Keratinocyte (primary cell): ENCODE results near the gene GLT6D1. TPM values are rescaled to one million over a fixed set of nuclear protein-coding genes. Genes with fewer than 3 reads are reported as not detected.

Experiments
- DNase-seq: peaks from one replicate; pipeline ENCODE4 v3.0.0-alpha.2; 2011; ENCODE audit warnings: low read depth, missing footprints, low spot score
- FAIRE-seq: peaks from 2 replicates; lab custom pipeline; 2011; peaks lifted over from hg19 to GRCh38; lab: Jason Lieb, UNC
- H2AFZ ChIP-seq: 2 replicates; pipeline ENCODE4 v1.6.0; 2012; ENCODE audit warnings: low read length, control low read depth, inconsistent platforms; ENCODE audit not compliant: control insufficient read depth
- H3K27ac ChIP-seq: 2 replicates; pipeline ENCODE4 v1.5.1; 2011; ENCODE audit warnings: low read length; ENCODE audit not compliant: control insufficient read depth, insufficient read depth
- H3K27me3 ChIP-seq: 3 replicates; pipeline ENCODE4 v1.6.0; 2011; ENCODE audit warnings: low read length; ENCODE audit not compliant: control insufficient read depth, insufficient read depth; ENCODE audit errors: extremely low read depth
- H3K36me3 ChIP-seq, 2 experiments: 2 replicates in 1 of 2; 3 replicates in 1 of 2; pipeline ENCODE4 v1.5.1; 2011; ENCODE audit warnings: low read length in 2 of 2, mild to moderate bottlenecking in 1 of 2; ENCODE audit not compliant: control insufficient read depth in 2 of 2, insufficient read depth in 2 of 2; ENCODE audit errors: extremely low read depth in 1 of 2
- H3K4me1 ChIP-seq: 3 replicates; pipeline ENCODE4 v1.5.1; 2011; ENCODE audit warnings: low read length; ENCODE audit not compliant: control insufficient read depth, insufficient read depth; ENCODE audit errors: extremely low read depth
- H3K4me2 ChIP-seq: 3 replicates; pipeline ENCODE4 v1.6.0; 2011; ENCODE audit warnings: low read depth, low read length; ENCODE audit not compliant: control insufficient read depth, insufficient read depth; ENCODE audit errors: extremely low read depth
- H3K4me3 ChIP-seq, 3 experiments: fragments of 200-600 bp in 1 of 3; sonication (generic) in 1 of 3; 2 replicates in 2 of 3; 3 replicates in 1 of 3; pipeline ENCODE4 v1.5.1; 2011 to 2016; ENCODE audit warnings: low read length in 3 of 3, mild to moderate bottlenecking in 3 of 3, control low read depth in 2 of 3, inconsistent platforms in 1 of 3, low read depth in 1 of 3, mixed read lengths in 1 of 3, mixed run types in 1 of 3, moderate library complexity in 1 of 3; ENCODE audit not compliant: control insufficient read depth in 2 of 3, insufficient read depth in 2 of 3; ENCODE audit errors: extremely low read depth in 1 of 3
- H3K79me2 ChIP-seq: 2 replicates; pipeline ENCODE4 v1.6.0; 2012; ENCODE audit warnings: low read length; ENCODE audit not compliant: control insufficient read depth, insufficient read depth
- H3K9ac ChIP-seq: 3 replicates; pipeline ENCODE4 v1.6.0; 2011; ENCODE audit warnings: low read length; ENCODE audit not compliant: control insufficient read depth, insufficient read depth; ENCODE audit errors: extremely low read depth
- H3K9me1 ChIP-seq: 3 replicates; pipeline ENCODE4 v1.6.0; 2011; ENCODE audit warnings: low read length; ENCODE audit not compliant: control insufficient read depth, insufficient read depth; ENCODE audit errors: extremely low read depth
- H3K9me3 ChIP-seq: 2 replicates; pipeline ENCODE4 v1.5.1; 2012; ENCODE audit warnings: low read depth, low read length; ENCODE audit not compliant: control insufficient read depth
- H4K20me1 ChIP-seq: 3 replicates; pipeline ENCODE4 v1.6.0; 2011; ENCODE audit warnings: low read length; ENCODE audit not compliant: control insufficient read depth, insufficient read depth; ENCODE audit errors: extremely low read depth
- EZH2 ChIP-seq: IDR thresholded peaks from one replicate; pipeline ENCODE4 v1.6.1; 2012; ENCODE audit warnings: inconsistent platforms, mild to moderate bottlenecking, low read length, moderate library complexity
- dilution Hi-C: fragments of 300-500 bp; cut with MboI; formaldehyde crosslinking; loops from one replicate; pipeline ENCODE4 v1.7.0; 2020; ENCODE audit warnings: low sequenced_read_pairs; ENCODE audit not compliant: extremely low pct_ligation_motif_present
- polyA plus RNA-seq, 5 experiments: library from polyadenylated mRNA; depleted of rRNA in 3 of 5; stranded (reverse) in 3 of 5; stranded (forward) in 1 of 5; unstranded in 1 of 5; fragments of >200 nt; gene quantifications; 1 replicate in 1 of 5; 2 replicates in 3 of 5; 3 replicates in 1 of 5; pipeline versions ENCODE4 v1.2.1 to v1.2.3, GENCODE V29; 2011 to 2012; ENCODE audit warnings: missing spikeins in 2 of 5, low read depth in 1 of 5, low replicate concordance in 1 of 5
- TF ChIP-seq, protein P1 (sequence below), 3 experiments: IDR thresholded peaks in 1 of 3; conservative IDR thresholded peaks in 1 of 3; optimal IDR thresholded peaks in 1 of 3; 2 replicates in 2 of 3; 3 replicates in 1 of 3; pipeline versions ENCODE3 to v1.5.1; 2011; ENCODE audit warnings: low read length in 3 of 3, mild to moderate bottlenecking in 3 of 3, moderate library complexity in 2 of 3, control low read depth in 1 of 3, inconsistent platforms in 1 of 3; ENCODE audit not compliant: insufficient read depth in 2 of 3; ENCODE audit errors: extremely low read depth in 1 of 3

The GLT6D1 gene
- polyA plus RNA-seq, 1 donor (not counting 4 experiments of a cell fraction or from before 2014, with no cell fraction given) = not detected

DNA sequence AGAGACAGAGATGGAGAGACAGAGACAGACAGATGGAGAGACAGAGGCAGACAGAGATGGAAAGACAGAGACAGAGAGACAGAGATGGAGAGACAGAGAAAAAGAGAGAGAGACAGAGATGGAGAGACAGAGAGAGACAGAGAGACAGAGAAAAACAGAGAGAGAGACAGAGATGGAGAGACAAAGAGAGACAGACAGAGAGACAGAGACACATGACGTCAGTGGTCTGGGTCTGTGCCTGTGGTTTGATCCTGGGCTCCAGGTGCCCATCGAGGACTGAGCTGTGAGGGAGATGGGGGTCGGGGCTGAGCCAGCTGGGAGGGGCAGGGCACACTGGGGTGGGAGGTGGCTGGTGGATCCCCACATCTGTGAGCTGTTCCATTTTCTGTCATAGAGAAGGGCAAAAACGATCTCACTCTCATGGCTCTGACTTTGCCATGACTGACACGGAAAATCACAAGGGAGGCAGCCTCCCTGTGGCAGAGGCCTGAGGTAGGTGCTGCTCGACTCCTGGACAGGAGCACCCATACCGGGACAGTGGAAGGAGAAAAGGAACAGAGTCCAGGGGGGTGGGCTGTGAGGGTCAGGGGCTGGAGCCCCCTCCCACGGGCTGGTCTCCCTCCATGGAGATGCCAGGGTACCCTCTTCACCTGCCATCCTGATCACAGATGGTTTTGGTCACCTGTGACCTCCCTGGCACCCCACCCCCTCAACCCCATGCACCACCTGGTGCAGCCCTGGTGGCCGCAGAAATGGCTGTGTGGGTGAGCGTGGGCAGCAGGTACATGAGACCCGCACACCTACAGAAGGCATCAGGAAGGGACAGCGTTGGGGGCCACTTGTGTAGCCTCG lies 28.8 kb downstream of the GLT6D1 start:
- dilution Hi-C loops = no loop called here
- H3K36me3 ChIP-seq = no peaks in the 10 kb centered on the region
- H3K9me1 ChIP-seq = no peaks in the 10 kb centered on the region
- no peak overlapping the region for H3K4me3 ChIP-seq
- H3K27ac ChIP-seq = no peak overlapping the region
- H3K27me3 ChIP-seq = no peaks in the 10 kb centered on the region
- no peaks in the 10 kb centered on the region for H3K4me1 ChIP-seq
- no peaks in the 10 kb centered on the region for H3K79me2 ChIP-seq
- no peak overlapping the region for H3K9ac ChIP-seq
- H4K20me1 ChIP-seq = no peaks in the 10 kb centered on the region
- no peaks in the 10 kb centered on the region for H3K9me3 ChIP-seq
- TF ChIP-seq, protein P1, sequence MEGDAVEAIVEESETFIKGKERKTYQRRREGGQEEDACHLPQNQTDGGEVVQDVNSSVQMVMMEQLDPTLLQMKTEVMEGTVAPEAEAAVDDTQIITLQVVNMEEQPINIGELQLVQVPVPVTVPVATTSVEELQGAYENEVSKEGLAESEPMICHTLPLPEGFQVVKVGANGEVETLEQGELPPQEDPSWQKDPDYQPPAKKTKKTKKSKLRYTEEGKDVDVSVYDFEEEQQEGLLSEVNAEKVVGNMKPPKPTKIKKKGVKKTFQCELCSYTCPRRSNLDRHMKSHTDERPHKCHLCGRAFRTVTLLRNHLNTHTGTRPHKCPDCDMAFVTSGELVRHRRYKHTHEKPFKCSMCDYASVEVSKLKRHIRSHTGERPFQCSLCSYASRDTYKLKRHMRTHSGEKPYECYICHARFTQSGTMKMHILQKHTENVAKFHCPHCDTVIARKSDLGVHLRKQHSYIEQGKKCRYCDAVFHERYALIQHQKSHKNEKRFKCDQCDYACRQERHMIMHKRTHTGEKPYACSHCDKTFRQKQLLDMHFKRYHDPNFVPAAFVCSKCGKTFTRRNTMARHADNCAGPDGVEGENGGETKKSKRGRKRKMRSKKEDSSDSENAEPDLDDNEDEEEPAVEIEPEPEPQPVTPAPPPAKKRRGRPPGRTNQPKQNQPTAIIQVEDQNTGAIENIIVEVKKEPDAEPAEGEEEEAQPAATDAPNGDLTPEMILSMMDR (optimal IDR thresholded peaks at IDR 0.05 in 1 of 3, IDR thresholded peaks at IDR 0.05 in 1 of 3, conservative IDR thresholded peaks at IDR 0.05 in 1 of 3; ENCODE audit: extremely low read depth in 1 of 3, insufficient read depth in 2 of 3, low read length in 3 of 3) = no peak
- no peak overlapping the region for H3K4me2 ChIP-seq
- DNase-seq (no peak), FAIRE-seq (no peak)
- H2AFZ ChIP-seq = no peak overlapping the region

DNA sequence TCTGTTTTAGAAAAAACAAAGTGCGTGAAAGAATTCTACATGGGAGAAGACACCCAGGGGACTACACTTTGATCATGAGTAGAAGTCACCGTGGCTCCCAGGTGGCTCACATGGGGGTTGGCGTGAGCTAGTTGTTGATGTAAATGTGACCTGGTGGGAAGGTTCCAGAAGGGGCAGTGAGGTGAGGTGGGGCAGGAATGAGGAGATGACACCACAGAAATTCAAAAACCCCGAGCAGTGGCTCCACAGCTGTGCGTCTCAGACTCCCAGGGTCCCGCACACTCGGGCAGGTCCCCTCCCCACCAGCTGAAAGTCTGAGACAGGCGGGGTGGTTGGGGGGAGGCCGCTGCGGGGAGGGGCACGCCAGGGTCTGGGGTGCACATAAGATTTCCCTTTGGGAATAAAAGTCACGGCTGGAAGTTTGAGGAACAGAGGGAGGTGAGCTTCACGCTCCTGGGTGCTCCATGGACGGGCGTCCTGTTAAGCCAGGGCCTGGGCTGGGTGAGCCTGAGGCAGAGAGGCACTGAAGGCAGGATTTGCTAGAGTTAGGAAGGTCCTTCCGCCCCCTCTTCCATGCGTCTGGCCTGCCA lies 29.9 kb downstream of the GLT6D1 start:
- no peak overlapping the region for H2AFZ ChIP-seq
- dilution Hi-C loops = no loop called here
- no peak for DNase-seq
- H4K20me1 ChIP-seq = no peaks in the 10 kb centered on the region
- no peaks in the 10 kb centered on the region for H3K9me3 ChIP-seq
- H3K27ac ChIP-seq = no peak overlapping the region
- H3K4me1 ChIP-seq = no peaks in the 10 kb centered on the region
- no peak overlapping the region for H3K9ac ChIP-seq
- no peaks in the 10 kb centered on the region for H3K79me2 ChIP-seq
- H3K4me3 ChIP-seq = no peak overlapping the region
- H3K27me3 ChIP-seq = no peaks in the 10 kb centered on the region
- H3K4me2 ChIP-seq = no peak overlapping the region
- no peak for FAIRE-seq
- no peaks in the 10 kb centered on the region for H3K36me3 ChIP-seq
- TF ChIP-seq, protein P1 (optimal IDR thresholded peaks at IDR 0.05 in 1 of 3, IDR thresholded peaks at IDR 0.05 in 1 of 3, conservative IDR thresholded peaks at IDR 0.05 in 1 of 3; ENCODE audit: extremely low read depth in 1 of 3, insufficient read depth in 2 of 3, low read length in 3 of 3) = no peak
- TF ChIP-seq EZH2 = no peak
- H3K9me1 ChIP-seq = no peaks in the 10 kb centered on the region
